Measurements from ENCODE around the gene JAZF1.

Gene JAZF1

GRCh38 chr7:28187012-28187411 is 6.4 kb upstream of the JAZF1 start:
- peaks cover 41% of the 10 kb centered on the region for H3K4me1 ChIP-seq (ENCODE audit: control insufficient read depth, low read length)
- no peaks in the 10 kb centered on the region for H4K20me1 ChIP-seq (ENCODE audit: control insufficient read depth, insufficient read depth, low read depth, low read length)
- H3K9me3 ChIP-seq (ENCODE audit: control insufficient read depth, insufficient read depth, low read length): no peaks in the 10 kb centered on the region
- H3K4me2 ChIP-seq (ENCODE audit: low read length): no peak overlapping the region
- TF ChIP-seq, protein P1, sequence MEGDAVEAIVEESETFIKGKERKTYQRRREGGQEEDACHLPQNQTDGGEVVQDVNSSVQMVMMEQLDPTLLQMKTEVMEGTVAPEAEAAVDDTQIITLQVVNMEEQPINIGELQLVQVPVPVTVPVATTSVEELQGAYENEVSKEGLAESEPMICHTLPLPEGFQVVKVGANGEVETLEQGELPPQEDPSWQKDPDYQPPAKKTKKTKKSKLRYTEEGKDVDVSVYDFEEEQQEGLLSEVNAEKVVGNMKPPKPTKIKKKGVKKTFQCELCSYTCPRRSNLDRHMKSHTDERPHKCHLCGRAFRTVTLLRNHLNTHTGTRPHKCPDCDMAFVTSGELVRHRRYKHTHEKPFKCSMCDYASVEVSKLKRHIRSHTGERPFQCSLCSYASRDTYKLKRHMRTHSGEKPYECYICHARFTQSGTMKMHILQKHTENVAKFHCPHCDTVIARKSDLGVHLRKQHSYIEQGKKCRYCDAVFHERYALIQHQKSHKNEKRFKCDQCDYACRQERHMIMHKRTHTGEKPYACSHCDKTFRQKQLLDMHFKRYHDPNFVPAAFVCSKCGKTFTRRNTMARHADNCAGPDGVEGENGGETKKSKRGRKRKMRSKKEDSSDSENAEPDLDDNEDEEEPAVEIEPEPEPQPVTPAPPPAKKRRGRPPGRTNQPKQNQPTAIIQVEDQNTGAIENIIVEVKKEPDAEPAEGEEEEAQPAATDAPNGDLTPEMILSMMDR (IDR thresholded peaks at IDR 0.05; ENCODE audit: low read depth, low read length, poor library complexity, severe bottlenecking): no peak
- no peak for TF ChIP-seq EZH2phosphoT487 (IDR thresholded peaks at IDR 0.05; ENCODE audit: borderline replicate concordance, low read length)
- no peaks in the 10 kb centered on the region for H3K9me2 ChIP-seq (replicated peaks; ENCODE audit: control insufficient read depth, low read length)
- H3K36me3 ChIP-seq (ENCODE audit: control insufficient read depth, low read length): no peaks in the 10 kb centered on the region
- no peaks in the 10 kb centered on the region for H3K79me2 ChIP-seq (ENCODE audit: control insufficient read depth, low read length)
- no peak overlapping the region for H3K27ac ChIP-seq (ENCODE audit: low read depth, low read length)
- H3F3A ChIP-seq (ENCODE audit: control insufficient read depth, insufficient read depth): 0 out of 2 replicates have a peak, but pooled peaks cover 5% of the 10 kb centered on the region
- H3K27me3 ChIP-seq (ENCODE audit: control insufficient read depth, low read length): no peaks in the 10 kb centered on the region
- no peak overlapping the region for H3K4me3 ChIP-seq (ENCODE audit: low read length)

DNA sequence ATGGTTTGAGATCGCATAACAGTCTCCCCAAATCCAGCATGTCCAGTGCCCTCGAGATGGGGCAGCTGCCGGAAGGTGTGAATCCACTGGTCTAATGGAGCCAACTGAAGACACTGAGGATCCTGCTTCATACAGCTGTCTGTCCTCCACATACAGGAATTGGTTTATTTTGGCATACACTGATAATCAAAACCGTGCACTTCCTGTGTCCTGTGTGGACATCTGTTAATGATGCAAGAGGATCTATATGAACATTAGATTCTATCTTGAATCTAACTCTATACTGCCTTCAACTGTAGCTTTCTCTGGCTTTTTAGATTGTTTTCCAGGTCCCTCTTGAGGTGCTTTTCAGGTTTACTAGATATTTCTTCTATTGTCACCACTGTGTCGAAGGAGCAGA is 3.0 kb upstream of the JAZF1 start:
- H3K27ac ChIP-seq (ENCODE audit: low read depth, low read length): no peak overlapping the region
- peak overlapping the region; percentile 89 for H3K4me2 ChIP-seq (ENCODE audit: low read length)
- H3K4me1 ChIP-seq (ENCODE audit: control insufficient read depth, low read length): peaks cover 47% of the 10 kb centered on the region
- H3K27me3 ChIP-seq (ENCODE audit: control insufficient read depth, low read length): no peaks in the 10 kb centered on the region
- no peaks in the 10 kb centered on the region for H3K9me2 ChIP-seq (replicated peaks; ENCODE audit: control insufficient read depth, low read length)
- peaks cover 5% of the 10 kb centered on the region; the same call in 1 of the 2 replicates for H4K20me1 ChIP-seq (ENCODE audit: control insufficient read depth, insufficient read depth, low read depth, low read length)
- H3K36me3 ChIP-seq (ENCODE audit: control insufficient read depth, low read length): peaks cover 6% of the 10 kb centered on the region
- H3K9me3 ChIP-seq (ENCODE audit: control insufficient read depth, insufficient read depth, low read length): no peaks in the 10 kb centered on the region
- H3F3A ChIP-seq (ENCODE audit: control insufficient read depth, insufficient read depth): peaks cover 20% of the 10 kb centered on the region
- TF ChIP-seq EZH2phosphoT487 (IDR thresholded peaks at IDR 0.05; ENCODE audit: borderline replicate concordance, low read length): no peak
- TF ChIP-seq, protein P1 (IDR thresholded peaks at IDR 0.05; ENCODE audit: low read depth, low read length, poor library complexity, severe bottlenecking): no peak
- H3K4me3 ChIP-seq (ENCODE audit: low read length): peak overlapping the region; percentile 53; the same call in 1 of the 2 replicates
- peaks cover 11% of the 10 kb centered on the region for H3K79me2 ChIP-seq (ENCODE audit: control insufficient read depth, low read length)

DNA sequence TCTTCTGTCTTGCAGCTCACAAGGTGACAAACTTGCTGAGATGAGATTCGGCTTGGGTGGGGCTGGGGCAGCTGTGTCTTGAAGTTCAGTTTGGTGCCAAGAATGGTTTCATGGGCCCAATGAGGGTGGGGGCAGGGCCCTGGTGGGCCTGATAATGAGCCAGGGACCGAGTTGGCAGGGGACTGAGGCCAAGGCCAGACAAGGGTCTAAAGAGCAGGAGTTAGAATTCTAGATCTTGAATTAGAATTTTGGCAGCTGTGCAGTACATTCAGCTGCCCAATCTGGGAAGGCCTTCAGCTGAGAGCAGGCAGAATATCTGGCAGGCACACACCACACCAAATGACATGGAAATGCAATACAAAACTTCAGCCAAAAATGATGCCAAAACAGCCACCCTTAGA is 1.5 kb upstream of the JAZF1 start:
- H3K4me3 ChIP-seq (ENCODE audit: low read length): peak overlapping the region; percentile 53
- TF ChIP-seq, protein P1 (IDR thresholded peaks at IDR 0.05; ENCODE audit: low read depth, low read length, poor library complexity, severe bottlenecking): no peak
- TF ChIP-seq EZH2phosphoT487 (IDR thresholded peaks at IDR 0.05; ENCODE audit: borderline replicate concordance, low read length): no peak

More for the DNA sequence above, 1.5 kb upstream of the JAZF1 start:
- Histone ChIP-seq H3K79me2 (ENCODE audit: control insufficient read depth, low read length) (peaks cover 27% of the 10 kb centered on the region), H3K9me2 (replicated peaks; ENCODE audit: control insufficient read depth, low read length) (no peaks in the 10 kb centered on the region), H3K4me2 (ENCODE audit: low read length) (peak overlapping the region; percentile 89), H3F3A (ENCODE audit: control insufficient read depth, insufficient read depth) (peaks cover 25% of the 10 kb centered on the region), H3K27ac (ENCODE audit: low read depth, low read length) (peak overlapping the region; percentile 42), H4K20me1 (ENCODE audit: control insufficient read depth, insufficient read depth, low read depth, low read length) (peaks cover 8% of the 10 kb centered on the region; the same call in 1 of the 2 replicates), H3K4me1 (ENCODE audit: control insufficient read depth, low read length) (peaks cover 61% of the 10 kb centered on the region), H3K9me3 (ENCODE audit: control insufficient read depth, insufficient read depth, low read length) (no peaks in the 10 kb centered on the region), H3K36me3 (ENCODE audit: control insufficient read depth, low read length) (peaks cover 12% of the 10 kb centered on the region), H3K27me3 (ENCODE audit: control insufficient read depth, low read length) (no peaks in the 10 kb centered on the region)

Data from DOHH2 (cell line).